Colon (tissue), 2 donors: ENCODE results near the gene IFT52.
"Not testable (repeated sequence)": the region's sequence is repeated elsewhere in the genome, so short reads cannot be mapped to it uniquely, and the experiment has no call there.

ENCODE experiments used
- FAIRE-seq: peaks from 2 replicates; lab custom pipeline; 2012; peaks lifted over from hg19 to GRCh38; lab: Jason Lieb, UNC
- donor health status: control.
- donor health status: control.

The IFT52 gene

DNA sequence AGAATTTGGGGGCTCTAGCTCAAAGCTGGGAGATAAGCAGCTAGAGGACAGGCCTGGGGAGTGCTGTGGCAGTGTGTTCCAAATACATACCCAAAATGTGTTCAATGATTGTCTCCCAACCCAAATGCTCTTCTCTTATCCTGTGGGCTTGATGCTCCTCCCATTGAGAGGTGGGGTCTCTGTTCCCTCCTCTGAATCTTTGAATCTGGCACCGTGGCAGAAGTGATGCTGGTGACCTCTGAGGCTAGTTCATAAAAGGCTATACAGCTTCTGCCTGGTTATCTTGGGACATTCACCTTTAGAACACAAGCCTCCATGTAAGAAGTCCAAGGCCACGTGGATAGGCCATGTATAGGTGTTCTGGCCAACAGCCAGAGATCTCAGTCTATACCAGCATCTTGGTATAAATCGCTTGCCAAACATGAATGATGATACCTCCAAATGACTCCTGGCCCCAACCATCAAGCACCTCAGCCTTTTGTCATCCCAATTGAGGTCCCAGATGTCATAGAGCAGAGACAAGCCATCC is 60.3 kb downstream of the IFT52 start:
- no peak for FAIRE-seq

DNA sequence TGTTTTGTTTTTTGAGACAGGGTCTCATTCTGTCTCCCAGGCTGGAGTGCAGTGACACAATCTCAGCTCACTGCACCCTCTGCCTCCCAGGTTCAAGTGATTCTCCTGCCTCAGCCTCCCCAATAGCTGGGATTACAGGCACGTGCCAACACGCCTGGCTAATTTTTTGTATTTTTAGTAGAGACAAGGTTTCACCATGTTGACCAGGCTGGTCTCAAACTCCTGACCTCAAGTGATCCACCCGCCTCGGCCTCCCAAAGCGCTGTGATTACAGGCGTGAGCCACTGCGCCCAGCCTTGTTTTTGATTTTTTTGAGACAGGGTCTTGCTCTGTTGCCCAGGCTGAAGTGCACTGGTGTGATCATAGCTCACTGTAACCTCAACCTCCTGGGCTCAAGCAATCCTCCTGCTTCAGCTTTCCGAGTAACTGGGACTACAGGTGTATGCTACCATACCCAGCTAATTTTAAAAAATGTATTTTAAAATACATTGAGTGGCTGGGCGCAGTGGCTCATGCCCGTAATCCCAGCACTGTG is 61.0 kb downstream of the IFT52 start:
- FAIRE-seq: not testable (repeated sequence)

DNA sequence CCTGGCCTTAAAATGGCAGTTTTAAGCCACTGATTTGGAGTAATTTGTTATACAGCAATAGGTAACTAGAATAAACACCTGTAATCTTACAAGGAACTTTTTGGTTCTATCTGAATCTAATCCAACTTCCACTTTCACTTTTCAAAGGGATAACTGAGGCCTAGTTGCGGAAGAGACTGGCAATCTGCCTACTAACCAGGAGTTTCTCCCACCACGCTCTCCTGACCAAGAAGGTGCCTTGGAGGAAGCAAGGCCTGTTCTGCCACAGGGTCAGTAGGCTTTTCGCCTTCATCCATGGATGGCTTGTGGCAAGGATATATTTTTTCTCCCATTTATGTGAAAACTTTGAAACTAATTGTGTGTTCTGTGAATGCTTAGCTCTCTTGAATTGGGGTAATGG is 63.2 kb downstream of the IFT52 start:
- no peak for FAIRE-seq

DNA sequence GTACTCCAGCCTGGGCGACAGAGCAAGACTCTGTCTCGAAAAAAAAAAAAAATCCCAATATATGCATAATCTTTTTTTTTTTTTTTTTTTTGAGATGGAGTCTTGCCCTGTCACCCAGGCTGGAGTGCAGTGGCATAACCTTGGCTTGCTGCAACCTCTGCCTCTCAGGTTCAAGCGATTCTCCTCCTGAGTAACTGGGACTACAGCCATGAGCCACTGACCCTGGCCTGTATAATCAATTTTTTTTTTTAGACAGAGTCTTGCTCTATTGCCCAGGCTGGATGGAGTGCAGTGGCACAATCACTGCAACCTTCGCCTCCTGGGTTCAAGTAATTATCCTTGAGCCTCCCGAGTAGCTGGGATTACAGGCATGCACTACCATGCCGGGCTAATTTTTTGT is 64.4 kb downstream of the IFT52 start:
- not testable (repeated sequence) for FAIRE-seq

DNA sequence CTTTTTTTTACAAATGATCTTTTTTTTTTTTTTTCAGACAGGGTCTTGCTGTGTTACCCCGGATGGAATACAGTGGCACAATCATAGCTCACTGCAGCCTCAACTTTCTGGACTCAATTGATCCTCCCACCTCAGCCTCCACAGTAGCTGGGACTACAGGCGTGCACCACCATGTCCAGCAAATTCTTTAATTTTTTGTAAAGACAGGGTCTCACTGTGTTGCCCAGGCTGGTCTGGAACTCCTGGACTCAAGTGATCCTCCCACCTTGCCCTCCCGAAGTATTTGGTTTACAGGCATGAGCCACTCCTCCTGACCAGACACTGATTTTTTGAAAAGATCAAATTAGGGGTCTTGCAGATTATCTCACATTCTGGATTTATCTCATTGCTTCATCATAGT is 65.2 kb downstream of the IFT52 start:
- FAIRE-seq: no peak

DNA sequence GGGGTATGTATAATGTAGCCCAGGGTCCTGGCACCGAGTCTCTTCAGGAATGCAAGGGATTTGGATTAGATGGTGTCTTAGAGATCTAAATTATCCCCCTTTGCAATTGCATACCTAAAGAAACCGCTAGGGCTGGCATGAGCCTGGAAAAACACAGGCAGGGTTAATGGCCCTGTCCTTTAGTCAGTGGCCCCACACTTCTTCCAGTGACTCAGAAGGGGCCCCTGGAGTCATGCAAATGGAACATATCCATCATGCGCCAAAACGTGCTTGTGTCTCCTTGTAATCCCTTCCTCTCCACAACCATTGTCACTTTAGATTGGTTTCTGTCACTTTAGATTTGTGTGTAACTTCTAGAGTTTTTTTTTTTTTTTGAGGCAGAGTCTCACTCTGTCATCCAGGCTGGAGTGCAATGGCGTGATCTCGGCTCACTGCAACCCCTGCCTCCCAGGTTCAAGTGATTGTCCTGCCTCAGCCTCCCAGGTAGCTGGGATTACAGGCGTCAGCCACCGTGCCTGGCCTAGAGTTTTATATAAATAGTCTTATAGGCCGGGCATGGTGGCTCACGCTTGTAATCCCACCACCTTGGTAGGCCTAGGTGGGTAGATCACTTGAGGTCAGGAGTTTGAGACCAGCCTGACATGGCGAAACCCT is 67.5 kb downstream of the IFT52 start:
- FAIRE-seq: no peak

DNA sequence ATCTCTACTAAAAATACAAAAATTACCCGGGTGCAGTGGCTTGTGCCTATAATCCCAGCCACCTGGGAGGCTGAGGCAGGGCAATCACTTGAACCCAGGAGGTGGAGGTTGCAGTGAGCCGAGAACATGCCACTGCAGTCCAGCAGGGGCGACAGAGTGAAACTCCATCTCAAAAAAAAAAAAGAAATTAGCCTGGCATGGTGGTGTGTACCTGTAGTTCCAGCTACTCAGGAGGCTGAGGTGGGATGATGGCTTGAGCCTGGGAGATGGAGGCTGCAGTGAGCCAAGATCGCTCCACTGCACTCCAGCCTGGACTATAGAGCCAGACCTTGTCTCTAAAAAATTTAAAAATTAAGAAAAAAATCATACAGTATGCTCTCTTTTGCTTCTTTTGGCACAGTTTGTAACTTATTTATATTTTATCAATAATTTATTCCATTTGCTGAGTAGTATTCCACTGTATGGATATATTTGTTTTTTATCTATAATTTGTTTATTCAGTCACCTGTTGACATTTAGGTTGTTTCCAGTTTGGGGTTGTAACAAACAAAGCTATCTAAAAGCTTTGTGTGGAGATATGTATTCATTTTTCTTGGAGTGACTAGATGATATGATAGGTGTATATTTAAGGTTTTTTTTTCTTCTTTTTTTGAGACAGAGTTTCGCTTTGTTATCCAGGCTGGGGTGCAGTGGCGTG is 68.1 kb downstream of the IFT52 start:
- FAIRE-seq: no peak

DNA sequence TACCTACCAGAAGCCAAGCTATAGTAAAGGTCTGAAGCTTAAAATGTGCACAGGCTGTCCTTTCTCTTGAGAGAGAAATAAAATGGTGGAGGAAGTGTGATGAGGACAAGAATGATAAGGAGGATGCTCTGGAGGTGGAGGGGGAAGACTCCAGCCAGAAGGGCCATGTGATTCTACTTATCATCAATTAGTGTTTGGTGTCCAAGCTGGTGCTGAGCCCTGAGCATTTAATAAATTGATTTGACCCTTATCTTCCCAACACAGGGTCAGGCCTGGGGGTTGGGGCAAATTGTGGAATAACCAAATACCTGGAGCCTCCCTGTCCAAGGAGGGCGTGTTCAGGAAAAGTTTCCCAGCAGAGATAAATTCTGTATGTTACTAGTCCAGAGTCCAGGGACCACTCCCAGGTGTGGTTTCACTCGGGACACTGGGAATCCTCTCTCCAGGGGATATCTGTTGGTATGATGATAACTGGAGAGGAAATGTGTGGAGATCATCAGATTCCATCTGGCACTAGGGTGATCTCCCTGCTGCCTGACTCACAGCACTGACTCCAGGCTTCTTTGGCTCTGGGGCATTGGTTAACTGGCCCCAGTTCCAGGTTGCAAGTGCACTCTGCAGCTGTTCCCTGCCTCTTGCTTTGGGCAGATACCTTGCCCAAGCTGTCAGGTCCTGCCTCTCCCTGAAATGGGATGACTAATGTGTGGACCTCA is 72.4 kb downstream of the IFT52 start:
- no peak for FAIRE-seq

DNA sequence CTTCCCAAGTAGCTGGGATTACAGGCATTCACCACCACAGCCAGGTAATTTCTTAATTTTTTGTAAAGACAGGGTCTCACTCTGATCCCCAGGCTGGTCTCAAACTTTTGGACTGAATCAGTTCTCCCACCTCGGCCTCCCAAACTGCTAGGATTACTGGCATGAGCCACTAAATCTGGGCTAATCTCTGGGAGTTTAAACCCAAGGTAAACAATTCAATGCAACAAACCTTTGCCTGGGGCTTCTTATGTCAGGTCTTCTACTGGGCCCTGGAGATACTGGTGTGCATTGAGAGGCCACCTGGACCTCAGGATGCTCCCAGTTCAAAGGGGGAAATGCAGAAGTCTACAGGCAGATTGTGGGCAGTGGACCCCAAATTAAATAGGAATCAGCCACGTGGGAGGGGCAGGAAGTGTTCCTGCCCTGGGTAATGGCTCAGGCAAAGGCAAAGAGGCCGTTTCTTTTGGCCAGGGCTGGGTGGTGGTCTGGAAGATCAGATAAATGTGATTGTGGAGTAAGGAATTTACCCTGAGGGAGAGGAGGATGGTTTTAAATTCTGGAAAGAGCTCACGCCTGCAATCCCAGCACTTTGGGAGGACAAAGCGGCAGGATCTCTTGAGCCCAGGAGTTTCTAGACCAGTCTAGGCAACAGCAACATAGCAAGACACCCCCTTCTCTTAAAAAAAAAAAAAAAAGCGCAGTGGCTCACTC is 74.9 kb downstream of the IFT52 start:
- FAIRE-seq: no peak

DNA sequence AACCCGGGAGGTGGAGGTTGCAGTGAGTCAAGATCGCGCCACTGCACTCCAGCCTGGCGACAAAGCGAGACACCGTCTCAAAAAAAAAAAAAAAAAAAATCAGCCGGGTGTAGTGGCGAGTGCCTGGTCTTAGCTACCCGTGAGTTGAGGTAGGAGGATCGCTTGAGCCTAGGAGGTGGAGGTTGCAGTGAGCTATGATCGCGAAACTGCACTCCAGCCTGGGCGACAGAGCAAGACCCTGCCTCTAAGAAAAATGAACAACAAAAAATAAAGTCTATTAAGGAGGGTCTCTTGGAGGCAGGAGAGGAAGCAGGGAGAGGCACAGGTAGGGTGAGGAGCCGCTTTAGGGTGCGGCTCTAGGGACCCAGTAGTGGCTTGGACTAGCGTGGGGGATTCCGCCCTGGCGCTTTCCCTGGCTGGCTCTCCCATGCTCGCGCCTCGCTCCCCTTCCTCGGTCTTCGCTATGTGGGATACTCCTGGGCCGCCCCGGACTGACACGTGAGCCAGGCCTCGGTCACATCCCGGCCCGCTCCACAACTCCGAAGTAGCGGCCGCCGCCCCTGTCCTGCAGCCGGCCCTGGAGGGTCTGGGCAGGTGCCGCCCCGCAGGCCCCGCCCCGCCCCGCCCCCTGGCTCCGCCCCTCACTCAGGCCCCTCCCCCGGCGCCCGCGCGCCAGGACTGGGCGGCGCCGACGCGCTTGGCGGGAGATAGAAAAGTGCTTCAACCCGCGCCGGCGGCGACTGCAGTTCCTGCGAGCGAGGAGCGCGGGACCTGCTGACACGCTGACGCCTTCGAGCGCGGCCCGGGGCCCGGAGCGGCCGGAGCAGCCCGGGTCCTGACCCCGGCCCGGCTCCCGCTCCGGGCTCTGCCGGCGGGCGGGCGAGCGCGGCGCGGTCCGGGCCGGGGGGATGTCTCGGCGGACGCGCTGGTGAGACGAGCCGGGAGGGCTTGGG is 75.9 kb downstream of the IFT52 start, which contains the start of gene MYBL2:
TSS of gene MYBL2 (plus strand) at position 739 of the 953 bp plus-strand sequence. CDS start at position 909, 170 bp downstream.
- no peak for FAIRE-seq

DNA sequence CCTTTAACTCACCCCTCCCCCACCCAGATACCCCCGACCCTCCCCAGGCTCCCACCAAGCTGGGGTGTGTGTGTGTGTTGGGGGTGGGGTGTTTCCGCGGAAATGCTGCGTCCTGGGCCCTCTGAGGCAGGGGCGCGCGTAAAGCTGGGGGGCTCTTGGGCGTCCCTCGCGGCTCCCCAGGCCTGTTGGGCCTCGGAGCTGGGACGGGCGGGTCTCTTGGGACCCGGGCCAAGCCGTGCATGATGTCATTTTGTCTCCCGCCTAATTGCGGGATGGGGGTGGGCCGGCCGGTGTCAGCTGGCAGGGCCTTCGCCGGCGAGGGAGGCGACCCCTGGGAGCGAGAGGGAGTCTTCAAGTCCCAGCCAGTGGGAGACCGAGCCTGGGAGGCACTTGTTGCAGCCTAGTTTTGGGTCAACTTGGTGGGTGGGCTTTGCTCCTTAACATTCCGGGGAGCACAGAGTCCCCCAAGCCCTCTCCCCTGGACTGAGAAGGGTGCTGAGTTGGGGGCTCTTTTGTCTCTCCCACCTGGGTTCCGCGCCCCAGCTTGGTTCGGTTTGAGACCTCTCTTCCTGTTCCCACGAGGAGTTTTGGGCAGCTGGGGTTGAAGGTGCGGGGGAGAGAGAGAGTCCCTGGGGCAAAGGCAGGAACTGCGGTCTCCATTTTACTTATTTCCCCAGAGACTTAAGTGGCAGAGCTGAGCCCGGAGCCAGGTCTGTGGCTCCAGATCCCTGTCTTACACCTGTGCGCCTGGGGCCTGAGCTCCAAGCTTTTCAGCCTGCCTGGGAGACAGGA is 76.8 kb downstream of the IFT52 start:
- FAIRE-seq: no peak

DNA sequence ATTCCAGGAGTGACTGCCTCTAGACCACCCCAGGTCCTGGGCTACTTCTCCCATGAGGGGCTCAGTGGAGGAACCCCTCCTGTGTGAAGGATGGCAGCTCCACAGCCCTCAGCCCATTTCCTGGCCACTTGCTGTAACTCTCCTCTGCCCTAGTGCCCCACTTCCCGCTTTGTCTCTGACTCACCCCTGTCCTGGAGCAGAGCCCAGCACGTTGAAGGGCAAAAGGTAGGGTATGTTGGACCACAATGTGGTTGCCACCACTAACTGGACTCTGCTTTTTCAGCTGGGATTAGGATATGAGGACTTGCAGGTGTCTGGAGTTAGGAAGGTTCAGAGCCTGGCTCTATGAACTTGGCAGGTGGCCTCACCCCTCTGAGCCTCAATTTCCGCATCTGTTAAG is 78.6 kb downstream of the IFT52 start:
- no peak for FAIRE-seq

DNA sequence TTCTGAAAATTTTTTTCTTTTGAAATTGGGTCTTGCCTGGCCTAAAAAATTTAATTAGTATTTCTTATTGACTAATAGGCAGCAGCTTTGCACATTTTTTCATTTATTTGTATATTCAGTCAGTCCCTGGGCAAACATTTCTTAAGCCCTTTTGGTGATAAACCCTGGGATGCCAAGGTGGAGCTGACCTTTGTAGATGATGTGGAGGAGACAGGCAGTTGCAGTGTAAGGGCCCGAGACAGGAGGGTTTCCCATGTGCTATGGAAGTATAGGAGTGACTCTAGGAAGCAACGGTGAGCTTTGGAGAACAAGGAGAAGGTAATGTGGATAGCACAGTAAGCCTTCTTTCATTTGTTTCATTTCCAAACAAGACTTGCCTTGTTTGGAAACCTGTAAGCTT is 79.7 kb downstream of the IFT52 start:
- no peak for FAIRE-seq

DNA sequence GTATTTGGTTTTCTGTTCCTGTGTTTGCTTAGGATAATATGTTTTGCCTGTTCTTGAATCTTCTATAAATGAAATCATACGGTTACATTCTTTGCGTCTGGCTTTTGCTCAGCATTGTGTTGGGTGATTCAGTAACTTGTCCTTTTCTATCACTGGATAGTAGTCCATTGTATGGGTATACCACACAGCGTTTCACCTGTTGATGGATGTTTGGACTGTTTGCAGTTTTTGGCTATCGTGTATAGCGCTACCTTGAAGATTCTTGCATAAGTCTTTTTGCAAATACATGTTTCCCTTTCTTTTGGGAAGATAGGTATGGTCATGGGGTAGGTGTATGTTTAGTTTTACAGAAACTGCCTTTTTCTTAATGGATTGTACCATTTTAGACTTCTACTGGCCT is 85.6 kb downstream of the IFT52 start:
- FAIRE-seq: no peak

DNA sequence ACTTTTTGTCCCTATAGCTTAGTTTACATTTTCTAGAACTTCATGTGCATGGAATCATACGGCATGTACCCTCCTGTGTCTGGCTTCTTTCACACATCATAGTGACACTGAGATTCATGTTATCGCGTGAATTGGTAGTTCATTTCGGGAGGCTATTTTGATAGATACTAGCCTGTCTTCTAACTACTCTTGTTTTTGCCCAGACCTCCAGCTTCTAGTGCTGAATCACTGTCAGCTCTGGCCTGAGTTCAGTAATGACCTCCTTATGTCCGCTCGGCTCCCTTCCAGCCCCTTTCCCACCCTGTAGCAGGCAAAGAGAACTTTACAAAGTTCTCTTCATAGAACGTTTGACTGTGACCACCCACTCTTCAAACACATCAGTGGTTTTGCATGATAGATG is 90.2 kb downstream of the IFT52 start:
- FAIRE-seq: no peak

DNA sequence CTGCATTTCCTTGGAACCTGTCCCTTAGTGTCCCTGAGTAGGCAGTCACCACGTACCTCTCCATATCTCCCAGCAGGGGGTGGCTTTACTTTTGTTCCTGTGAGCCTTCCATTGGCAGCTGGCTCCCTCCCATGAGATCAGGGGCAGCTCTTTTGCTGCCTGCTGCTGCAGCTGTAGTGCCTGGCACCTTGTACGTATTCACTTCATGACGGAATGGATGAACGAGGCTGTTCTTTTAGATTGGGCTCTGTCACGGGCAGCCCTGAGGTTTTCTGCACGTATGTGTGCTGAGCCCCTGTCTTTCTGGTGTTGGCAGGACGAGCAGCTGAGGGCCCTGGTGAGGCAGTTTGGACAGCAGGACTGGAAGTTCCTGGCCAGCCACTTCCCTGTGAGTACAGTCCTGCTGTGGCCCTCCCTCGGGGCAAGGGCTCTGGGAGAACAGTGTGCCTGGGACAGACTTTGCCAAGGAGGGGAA is 90.8 kb downstream of the IFT52 start:
- FAIRE-seq: no peak

DNA sequence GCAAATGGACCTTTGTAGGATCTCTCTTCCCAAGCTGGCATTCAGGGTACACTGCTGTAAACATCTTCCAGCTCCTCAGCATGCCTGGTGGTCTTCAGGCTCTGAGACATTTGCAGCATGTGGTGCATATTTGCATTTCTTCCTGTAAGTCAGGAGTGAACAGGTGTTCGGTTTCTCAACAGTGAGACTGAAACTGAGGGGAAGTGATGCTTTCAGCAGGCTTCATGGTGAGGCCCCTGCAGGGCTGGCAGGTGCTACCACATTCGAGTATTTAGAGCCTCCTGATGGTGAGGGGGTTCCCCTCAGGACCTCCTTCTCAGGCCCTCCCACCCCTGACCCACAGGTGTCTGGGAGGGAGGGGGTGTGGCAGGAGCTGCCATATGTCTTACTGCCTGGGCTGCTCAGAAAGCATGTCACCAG is 91.3 kb downstream of the IFT52 start:
- no peak for FAIRE-seq

DNA sequence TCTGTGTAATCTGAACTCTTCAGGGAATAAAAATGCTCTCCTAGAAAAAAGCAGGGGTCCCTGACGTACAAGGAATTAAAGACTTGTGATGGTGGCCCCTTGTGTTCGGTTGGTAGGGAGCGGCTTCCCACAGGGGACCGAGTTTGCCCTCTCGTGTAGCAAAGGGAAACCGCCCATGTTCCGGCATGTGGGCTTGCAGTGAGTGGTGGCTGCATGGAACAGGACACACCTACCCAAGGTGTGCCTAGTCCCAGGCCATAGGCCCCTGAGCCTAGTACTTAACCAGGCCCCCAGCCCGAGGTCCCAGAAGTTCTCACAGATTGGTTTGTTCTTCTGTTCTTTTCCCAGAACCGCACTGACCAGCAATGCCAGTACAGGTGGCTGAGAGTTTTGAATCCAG is 91.7 kb downstream of the IFT52 start:
- no peak for FAIRE-seq

DNA sequence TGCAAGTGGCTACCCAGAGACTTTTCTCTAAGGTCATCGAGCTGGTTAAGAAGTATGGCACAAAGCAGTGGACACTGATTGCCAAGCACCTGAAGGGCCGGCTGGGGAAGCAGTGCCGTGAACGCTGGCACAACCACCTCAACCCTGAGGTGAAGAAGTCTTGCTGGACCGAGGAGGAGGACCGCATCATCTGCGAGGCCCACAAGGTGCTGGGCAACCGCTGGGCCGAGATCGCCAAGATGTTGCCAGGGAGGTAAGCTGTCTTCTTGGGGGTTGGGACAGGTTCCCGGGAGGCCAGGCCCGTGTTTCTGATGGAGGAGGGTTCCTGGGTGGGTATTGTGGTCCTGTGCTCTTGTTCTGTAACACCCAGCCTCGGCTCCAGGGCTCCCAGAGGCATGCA is 96.1 kb downstream of the IFT52 start:
- no peak for FAIRE-seq

DNA sequence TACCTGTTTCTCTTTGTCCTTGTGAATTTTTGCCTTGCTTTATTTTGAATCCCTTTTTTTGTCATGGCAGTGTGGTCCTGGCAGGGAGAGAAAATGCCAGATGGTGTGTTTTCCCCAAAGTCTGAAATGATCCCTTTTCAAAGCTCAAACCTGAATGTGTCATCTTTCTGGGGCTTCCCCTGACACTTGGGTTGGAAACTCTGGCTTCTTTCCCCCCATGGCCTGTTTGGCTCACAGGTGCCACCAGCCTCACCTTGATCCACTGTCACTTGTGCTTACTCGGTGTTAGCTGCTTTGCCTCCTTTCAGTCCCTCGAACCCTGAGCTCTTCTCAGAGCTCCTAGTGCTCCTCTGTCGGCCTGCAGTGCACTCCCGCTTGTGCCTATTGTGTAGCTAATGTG is 98.4 kb downstream of the IFT52 start:
- no peak for FAIRE-seq
